SIG-M5 treated with dmso at 0.1 percent for 504 hours (cell line): ENCODE results near the gene IGF2BP3.

Experiments used
- DNase-seq: peaks from one replicate; lab custom pipeline; 2025; ENCODE audit not compliant: unreplicated experiment; lab: John Stamatoyannopoulos, UW

Gene IGF2BP3

GRCh38 chr7:23472556-23472955, 2.3 kb upstream of the IGF2BP3 start:
- DNase-seq, result no peak

DNA sequence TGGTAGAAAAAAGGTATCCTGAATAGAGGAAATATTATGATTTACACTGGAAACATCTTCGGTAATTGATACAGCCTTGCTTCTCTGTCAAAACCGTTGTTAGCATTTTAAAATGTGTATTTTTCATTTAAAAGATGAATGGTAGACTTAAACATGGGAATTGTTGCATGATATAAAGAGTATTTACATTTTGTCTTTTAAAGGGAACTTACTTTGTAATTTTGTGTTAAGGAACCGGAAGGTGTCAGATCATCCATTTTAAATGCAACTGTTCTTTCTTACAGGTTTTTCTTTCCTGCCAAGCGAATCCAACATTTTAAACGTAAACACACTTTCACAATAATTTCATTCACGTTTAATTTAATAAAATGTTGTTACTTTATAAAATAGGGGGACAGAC, 1.8 kb upstream of the IGF2BP3 start:
- DNase-seq, result peak; percentile 75

DNA sequence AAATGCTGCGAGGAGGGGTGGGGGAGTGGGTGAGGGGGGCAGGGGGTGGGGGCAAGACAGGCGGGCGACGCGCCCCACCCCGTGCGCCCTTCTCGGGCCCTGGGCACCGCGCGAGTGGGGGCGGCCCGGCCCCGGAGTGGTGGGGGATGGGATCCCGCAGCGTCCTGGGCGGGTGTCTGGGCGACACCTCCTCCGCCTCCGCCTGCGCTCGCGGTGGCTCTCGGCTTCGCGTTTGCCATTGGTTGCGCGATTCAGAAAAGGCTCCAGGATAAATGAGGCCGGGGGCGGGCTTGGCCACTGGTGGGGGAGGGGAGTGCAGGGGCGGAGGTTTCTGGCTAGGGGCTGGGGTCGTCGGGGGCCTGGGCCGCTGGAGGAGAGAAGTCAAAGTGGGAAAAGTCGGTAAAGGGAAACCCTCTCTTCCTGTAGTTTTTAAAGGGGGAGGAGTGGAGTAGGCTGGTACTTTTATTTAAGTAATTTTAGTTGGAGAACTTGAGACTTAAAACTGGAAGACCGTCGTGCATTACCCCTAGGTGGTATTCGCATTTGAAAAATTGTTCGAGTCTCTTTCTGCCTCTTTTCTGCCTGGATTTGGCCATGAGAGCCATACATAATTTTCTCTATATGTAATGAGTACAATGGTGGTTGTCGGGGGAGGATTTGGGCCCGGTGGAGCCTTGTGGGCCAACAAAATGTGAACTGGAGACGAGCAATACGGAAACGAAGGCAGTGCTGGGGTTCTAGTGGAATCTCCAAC, 992 bp upstream of the IGF2BP3 start:
- DNase-seq, result peak; percentile 80

DNA sequence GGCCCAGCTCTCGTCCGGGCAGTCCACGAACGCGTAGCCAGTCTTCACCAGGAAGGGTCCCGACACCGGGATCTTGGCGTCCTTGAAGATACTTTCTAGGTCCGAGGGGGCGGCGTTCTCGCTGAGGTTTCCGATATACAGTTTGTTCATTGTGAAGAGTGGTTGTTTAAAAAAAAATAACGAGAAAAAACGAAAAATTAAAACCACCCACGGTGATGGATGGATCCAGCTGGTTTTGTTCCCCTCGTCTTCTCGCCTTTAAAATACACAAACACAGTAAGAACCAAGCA, 385 bp downstream of the IGF2BP3 start:
- no peak for DNase-seq

DNA sequence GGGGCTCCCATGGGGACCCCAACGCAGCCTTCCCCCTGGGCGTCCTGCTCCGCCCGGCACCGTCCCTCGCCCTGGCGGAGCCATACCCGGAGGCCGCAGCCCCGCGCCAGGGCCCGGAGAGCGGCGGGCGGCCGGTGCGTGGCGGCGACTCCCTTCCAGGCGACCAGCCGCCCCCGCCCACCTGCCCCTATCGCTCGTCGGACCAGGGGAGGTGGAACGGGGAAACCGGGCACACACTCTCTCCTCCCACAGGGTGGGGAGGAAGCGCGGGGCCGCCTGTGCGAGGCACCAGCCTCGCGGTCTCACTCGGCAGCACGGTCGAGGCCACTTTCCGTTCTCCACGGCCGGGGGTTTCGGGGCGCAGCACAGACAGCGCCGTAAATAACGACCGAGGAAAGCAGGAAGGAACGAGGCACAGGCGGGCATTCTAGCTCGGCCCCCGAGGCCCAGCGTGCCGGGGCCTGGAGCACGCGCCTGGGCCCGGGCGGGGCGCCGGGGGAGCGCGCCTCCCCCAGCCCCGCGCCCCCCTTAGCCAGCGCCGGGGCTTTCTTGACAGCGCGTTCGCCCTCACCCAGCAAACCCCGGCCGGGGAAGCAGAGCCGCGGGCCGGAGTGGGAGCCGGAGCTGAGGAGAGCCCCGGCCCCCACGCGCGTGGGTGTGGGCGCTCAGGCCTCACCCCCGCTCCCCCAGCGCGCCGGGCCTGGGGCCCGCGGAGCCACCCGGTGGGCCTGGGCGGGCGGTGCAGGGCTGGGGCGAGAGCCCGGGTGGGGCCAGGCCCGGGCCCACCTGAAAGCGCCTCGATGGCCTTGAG, 936 bp downstream of the IGF2BP3 start:
- no peak for DNase-seq

- DNase-seq, result peak; percentile 17
These were observed 1.7 kb downstream of the IGF2BP3 start for GRCh38 chr7:23468526-23469149.

DNA sequence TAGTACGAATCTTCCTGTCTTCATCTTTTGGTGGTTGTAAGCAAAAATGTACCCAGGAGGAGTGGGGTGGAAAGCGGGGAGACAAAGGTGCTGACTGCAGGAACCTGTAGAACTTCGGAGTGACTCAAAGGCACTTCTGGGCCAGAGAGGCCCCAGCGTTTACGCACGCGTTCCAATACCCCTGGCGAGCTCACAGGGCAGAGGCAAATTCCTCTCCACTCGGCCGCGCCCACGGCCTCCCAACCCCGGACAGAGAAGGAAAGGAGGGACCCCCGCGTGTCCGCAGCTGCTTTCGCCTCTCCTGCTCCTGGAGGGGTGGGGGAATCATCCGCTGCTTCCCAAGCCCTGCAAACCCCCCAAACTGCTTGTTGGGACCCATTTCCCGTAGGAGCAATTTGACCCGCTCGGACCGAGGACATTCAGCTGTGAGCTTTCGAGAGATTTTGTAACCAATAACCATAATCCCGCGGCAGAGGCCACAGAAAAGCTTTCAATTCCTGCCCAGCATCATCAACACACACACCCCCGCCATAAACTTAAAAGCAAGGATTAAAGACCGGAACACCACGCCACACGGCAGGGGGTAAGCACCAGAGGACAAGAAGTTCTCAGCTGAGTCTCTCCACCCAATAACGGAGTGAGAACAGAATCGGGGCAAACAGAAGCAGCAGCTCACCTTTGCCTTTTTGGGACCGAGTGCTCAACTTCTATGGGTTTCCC, 2.3 kb downstream of the IGF2BP3 start:
- peak; percentile 59 for DNase-seq

DNA sequence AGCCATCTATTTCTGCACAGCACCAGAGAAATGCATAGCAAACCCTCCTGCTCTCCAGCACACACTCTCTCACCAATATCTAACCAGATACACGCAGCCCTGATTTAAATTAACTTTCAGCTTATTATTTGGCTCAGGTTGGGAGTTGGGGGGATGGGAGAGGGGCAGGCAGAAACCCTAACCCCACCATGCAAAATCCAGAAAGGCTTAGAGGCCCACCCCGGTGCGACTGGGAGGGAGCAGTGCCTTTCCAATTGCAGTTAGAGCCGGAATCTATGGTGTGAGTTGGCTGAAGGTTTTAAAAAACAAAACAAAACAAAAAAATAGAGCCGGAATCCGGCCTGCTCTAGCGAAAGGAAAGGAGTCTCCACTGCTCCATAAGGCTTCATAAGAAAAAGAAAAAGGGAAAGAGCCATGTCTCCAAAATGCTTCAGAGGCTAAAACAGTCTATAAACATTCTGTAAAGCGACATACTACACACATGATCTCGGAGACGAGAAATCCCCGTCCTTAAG, 2.9 kb downstream of the IGF2BP3 start:
- no peak for DNase-seq

GRCh38 chr7:23462846-23463245, 7.4 kb downstream of the IGF2BP3 start:
- DNase-seq, result peak; percentile 15

DNA sequence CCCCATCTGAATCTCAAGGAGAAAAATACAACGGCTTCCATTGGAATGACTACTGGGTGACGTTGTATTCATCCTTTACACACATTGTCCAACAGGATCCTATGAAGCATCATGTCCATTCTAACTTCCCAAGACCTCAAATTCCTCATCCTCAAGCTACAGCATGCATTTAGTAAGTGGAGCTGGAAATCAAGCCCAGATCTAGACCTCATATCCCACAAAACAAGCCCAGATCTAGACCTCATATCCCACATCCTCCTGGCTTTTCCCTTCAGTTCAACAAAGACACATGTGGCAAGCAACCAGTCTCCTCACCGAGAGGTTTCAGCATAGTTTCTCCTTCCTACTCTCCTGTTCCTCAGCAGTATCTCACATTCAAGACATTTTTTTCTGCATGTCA, 12.2 kb downstream of the IGF2BP3 start:
- DNase-seq, result no peak

DNA sequence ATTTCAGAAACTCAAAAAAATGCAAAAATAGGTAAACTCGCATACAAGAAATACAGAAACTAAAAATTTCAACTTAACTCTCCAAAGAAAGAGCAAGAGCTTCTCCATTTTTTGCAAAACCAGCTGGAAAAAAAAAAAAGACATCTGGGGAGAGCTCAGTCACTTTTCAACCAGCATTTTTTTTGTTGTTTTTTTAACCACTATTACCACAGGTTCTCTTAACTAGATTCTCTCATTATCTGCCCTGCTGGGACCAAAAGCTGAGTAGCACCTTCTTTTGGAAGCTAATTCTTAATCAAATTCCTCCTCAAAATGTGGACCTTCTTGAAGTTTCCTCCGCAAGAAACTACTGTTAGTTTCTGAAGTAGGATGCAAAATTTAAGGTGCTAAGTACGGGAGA, 14.2 kb downstream of the IGF2BP3 start:
- no peak for DNase-seq

DNA sequence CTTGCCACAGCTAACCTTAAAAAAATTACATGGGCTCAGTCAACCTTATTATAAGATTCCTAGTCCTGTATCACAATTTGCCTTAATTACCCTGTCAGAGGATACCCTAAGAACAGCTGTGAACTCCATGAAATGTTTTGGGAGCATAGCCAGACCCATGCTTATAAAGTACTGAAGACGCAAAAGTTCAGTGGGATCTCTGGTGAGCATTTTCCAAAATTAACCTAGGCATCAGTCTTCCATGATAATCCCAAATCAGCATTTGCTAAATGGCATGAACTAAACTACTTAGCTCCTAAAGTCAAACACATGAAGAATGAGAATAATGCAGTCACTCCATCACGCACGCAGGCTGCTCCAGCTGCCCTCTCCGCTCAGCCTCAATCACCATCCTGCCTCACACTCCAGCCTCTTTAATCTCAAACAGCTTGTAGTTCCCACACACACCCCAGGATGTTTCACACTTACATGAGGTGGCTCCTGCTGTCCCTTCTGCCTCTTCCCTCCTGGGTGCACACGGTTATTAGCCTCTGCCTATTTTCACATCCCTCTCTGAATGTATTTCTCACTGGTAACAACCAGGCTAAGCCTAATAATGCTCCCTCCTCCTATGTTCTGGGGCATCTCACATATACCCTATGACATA, 15.3 kb downstream of the IGF2BP3 start:
- no peak for DNase-seq

DNA sequence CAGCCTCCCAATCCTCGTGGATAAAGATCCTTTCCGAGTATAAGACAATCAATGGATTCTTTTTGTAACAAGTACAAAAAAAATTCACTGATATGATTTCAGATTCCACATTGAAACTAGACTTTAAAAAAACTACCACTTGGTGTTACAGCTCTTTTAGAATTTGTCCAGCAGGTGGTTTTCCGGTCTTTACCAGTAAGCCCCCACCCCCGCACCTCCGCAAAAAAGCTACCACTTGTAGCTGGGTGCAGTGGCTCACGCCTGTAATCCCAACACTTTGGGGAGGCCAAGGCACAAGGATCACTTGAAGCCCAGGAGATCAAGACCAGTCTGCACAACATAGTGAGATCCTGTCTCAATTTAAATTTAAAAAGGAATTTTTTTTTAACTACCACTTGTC, 19.8 kb downstream of the IGF2BP3 start:
- DNase-seq, result no peak

- peak; percentile 89 for DNase-seq
These were observed 20.4 kb downstream of the IGF2BP3 start for GRCh38 chr7:23449941-23450340.

GRCh38 chr7:23445326-23445725, 25.0 kb downstream of the IGF2BP3 start:
- DNase-seq, result no peak

DNA sequence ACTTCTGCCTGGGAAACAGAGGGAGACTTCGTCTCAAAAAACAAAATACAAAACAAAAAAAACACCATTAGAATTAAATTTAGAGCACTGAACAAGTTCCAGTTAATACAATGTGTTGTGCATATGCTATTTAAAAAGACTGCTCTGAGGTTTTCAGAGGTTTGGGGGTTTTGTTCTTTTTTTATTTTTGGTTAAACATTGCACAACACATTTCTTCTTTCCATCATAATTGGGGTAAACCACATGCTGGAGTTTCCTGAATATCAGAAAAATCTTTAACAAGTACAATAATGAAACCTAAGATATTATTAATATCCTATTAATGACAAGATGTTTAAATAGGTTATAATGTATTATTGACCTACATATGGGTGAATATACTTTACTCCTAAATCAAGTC, 26.3 kb downstream of the IGF2BP3 start:
- peak; percentile 66 for DNase-seq

DNA sequence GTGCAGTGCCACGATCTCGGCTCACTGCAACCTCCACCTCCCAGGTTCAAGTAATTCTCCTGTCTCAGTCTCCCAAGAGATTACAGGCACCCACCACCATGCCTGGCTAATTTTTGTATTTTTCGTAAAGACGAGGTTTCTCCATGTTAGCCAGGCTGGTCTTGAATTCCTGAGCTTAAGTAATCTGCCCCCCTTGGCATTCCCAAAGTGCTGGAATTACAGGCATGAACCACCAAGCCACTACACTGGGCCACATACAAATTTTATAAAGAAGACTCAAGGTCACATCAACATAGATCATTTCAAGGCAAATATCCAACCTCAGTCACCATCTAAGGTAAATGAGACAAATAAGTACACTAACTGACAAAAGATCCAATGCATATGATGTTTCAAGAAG, 32.1 kb downstream of the IGF2BP3 start:
- no peak for DNase-seq

- no peak for DNase-seq
These were observed 36.0 kb downstream of the IGF2BP3 start for GRCh38 chr7:23434147-23434917.

DNA sequence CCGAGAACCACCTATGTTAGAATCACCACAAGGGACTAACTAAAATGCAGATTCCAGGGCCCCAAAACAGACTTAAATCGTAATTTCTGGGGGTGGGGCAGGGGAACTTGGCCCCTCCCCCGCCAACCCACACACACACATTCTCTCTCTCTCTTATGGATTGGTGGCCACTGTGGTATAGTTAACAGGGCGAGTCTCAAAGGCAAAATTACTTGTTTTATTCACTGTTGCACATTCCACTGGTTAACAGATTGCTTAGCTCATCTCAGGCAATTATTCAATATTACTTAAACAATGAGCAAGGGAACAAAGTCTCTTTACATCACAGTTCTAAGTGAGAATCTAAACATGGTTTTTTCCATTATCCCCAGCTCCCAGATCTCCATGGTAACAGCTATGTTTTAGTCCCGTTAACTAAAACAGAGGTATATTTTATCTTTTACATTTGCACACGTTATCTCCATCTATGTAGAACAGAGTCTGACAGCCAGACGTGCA, 38.5 kb downstream of the IGF2BP3 start:
- DNase-seq, result no peak

DNA sequence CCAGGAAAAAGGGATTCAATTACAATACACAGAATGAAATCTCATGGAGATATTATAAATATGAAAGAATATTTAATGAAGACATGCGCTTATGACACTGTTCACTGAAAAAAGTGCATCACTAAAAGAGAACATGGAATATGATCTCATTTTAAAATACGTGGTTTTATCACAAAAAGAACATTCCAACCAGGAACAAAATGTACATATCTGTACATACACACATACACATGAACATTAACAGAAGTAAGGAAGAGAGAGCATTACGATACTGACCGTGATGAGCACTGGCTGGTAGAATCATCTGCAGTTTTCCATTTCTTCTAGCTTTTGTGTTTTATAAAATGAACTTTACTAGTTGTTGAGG, 39.4 kb downstream of the IGF2BP3 start:
- no peak for DNase-seq
